SK-N-SH (cell line): Measurements from ENCODE around the gene SURF6. TPM values are rescaled to one million over a fixed set of nuclear protein-coding genes. Genes with fewer than 3 reads are reported as not detected.

ENCODE experiments used
- CHD2 ChIP-seq: fragments of 150-350 bp; IDR thresholded peaks from 2 replicates; pipeline ENCODE4 v1.6.1; 2018; ENCODE audit warnings: low read length; ENCODE audit not compliant: partially characterized antibody
- ELF1 ChIP-seq: IDR thresholded peaks from 2 replicates; pipeline ENCODE4 v1.4.0; 2012
- EZH2phosphoT487 ChIP-seq: fragments of 200-600 bp; sonication (generic); IDR thresholded peaks from 2 replicates; pipeline ENCODE4 v1.6.1; 2017; ENCODE audit warnings: low read depth, mixed run types, mild to moderate bottlenecking, antibody characterized with exemption, moderate library complexity, borderline replicate concordance
- FOSL2 ChIP-seq: IDR thresholded peaks from 2 replicates; pipeline ENCODE4 v1.4.0; 2012; ENCODE audit warnings: low read depth, mild to moderate bottlenecking, moderate library complexity, borderline replicate concordance
- FOXJ3 ChIP-seq: sonication (generic); formaldehyde crosslinking; IDR thresholded peaks from 2 replicates; pipeline ENCODE4 v1.5.1; 2020; ENCODE audit warnings: mild to moderate bottlenecking, missing genetic modification reagents
- FOXM1 ChIP-seq: IDR thresholded peaks from 2 replicates; pipeline ENCODE4 v1.4.0; 2012; ENCODE audit warnings: low read depth, mild to moderate bottlenecking
- GATA2 ChIP-seq: sonication (generic); formaldehyde crosslinking; IDR thresholded peaks from 2 replicates; pipeline ENCODE4 v1.5.0; 2020; ENCODE audit warnings: mild to moderate bottlenecking, missing genetic modification reagents
- MAX ChIP-seq: IDR thresholded peaks from 2 replicates; pipeline ENCODE4 v1.4.0; 2012; ENCODE audit warnings: low read depth
- MEF2A ChIP-seq: IDR thresholded peaks from 2 replicates; pipeline ENCODE4 v1.4.0; 2012; ENCODE audit warnings: low read depth, borderline replicate concordance
- NFIC ChIP-seq: IDR thresholded peaks from 2 replicates; pipeline ENCODE4 v1.4.0; 2012; ENCODE audit warnings: borderline replicate concordance
- NRF1 ChIP-seq: IDR thresholded peaks from 2 replicates; pipeline ENCODE4 v1.6.1; 2012; ENCODE audit warnings: low read depth, mild to moderate bottlenecking, low read length
- PBX3 ChIP-seq: IDR thresholded peaks from 2 replicates; pipeline ENCODE4; 2012
- POLR2AphosphoS5 ChIP-seq: IDR thresholded peaks from 2 replicates; pipeline ENCODE4 v1.6.1; 2012; ENCODE audit warnings: low read depth, low read length
- REST ChIP-seq: IDR thresholded peaks from 2 replicates; pipeline ENCODE4 v1.6.1; 2012; ENCODE audit warnings: mild to moderate bottlenecking, low read depth, low read length, moderate library complexity
- RFX5 ChIP-seq: IDR thresholded peaks from 2 replicates; pipeline ENCODE4 v1.6.1; 2012; ENCODE audit warnings: mild to moderate bottlenecking, improper control_type of control experiment, low read length
- RXRA ChIP-seq: IDR thresholded peaks from 2 replicates; pipeline ENCODE4 v1.4.0; 2012; ENCODE audit warnings: low read depth, mild to moderate bottlenecking, borderline replicate concordance
- SMC3 ChIP-seq: IDR thresholded peaks from 2 replicates; pipeline ENCODE4 v1.6.1; 2012; ENCODE audit warnings: low read depth, low read length, improper control_type of control experiment
- TCF12 ChIP-seq: IDR thresholded peaks from 2 replicates; pipeline ENCODE4 v1.4.0; 2012
- TEAD4 ChIP-seq: IDR thresholded peaks from 2 replicates; pipeline ENCODE4 v1.4.0; 2012; ENCODE audit warnings: mild to moderate bottlenecking, borderline replicate concordance; ENCODE audit not compliant: insufficient read depth
- USF1 ChIP-seq: IDR thresholded peaks from 2 replicates; pipeline ENCODE4 v1.4.0; 2012; ENCODE audit warnings: low read depth, borderline replicate concordance
- YY1 ChIP-seq: IDR thresholded peaks from 2 replicates; pipeline ENCODE4 v1.4.0; 2012; ENCODE audit warnings: low read depth, mild to moderate bottlenecking
- polyA plus RNA-seq, 3 experiments: library from polyadenylated mRNA; depleted of rRNA; stranded (reverse); fragments of >200 nt; gene quantifications; 2 replicates each; pipeline ENCODE4 v1.2.3, GENCODE V29; 2012

SURF6 gene
- polyA plus RNA-seq, 1 of the 3 experiments (the other 2 are of a cell fraction) = 44.5 TPM

GRCh38 chr9:133347985-133348717, 12.2 kb upstream of the SURF6 start, which contains the start of the genes MED22 and RPL7A (continued):
- TF ChIP-seq REST = peak; percentile 62; the same call in 1 of the 2 replicates
- peak; percentile 15; the same call in 1 of the 2 replicates for TF ChIP-seq PBX3
- 0 out of 2 replicates have a peak, but pooled peaks have one; percentile 17 for TF ChIP-seq NFIC
- TF ChIP-seq TEAD4 = no peak
- TF ChIP-seq ELF1 = peak; percentile 43; the same call in 1 of the 2 replicates
- TF ChIP-seq POLR2AphosphoS5 = peak; percentile 100
- TF ChIP-seq USF1 = no peak
- no peak for TF ChIP-seq SMC3
- peak; percentile 93 for TF ChIP-seq YY1
- TF ChIP-seq EZH2phosphoT487 = no peak
- no peak for TF ChIP-seq GATA2 (CRISPR knock-in tag)
- TF ChIP-seq RFX5 = no peak
- no peak for TF ChIP-seq FOXM1
- peak; percentile 35; the same call in 1 of the 2 replicates for TF ChIP-seq TCF12
- peak; percentile 88 for TF ChIP-seq MAX
- TF ChIP-seq CHD2 = peak; percentile 99
- no peak for TF ChIP-seq NRF1
- no peak for TF ChIP-seq FOSL2
- TF ChIP-seq RXRA = no peak
- TF ChIP-seq FOXJ3 (CRISPR knock-in tag) = no peak
- TF ChIP-seq MEF2A = no peak
